Mesenchymal stem cell (in vitro differentiated cells and primary cell): ENCODE data around the gene KCNN2.

Experiments
- DNase-seq: peaks from one replicate; pipeline ENCODE4 v3.0.0-alpha.2; 2013
- H2AFZ ChIP-seq: one replicate; pipeline ENCODE4 v1.6.1; 2013; ENCODE audit warnings: low read depth, mild to moderate bottlenecking, control low read depth, inconsistent platforms, low read length, moderate library complexity
- H2AK5ac ChIP-seq: 2 replicates; pipeline ENCODE4 v1.6.1; 2013; ENCODE audit warnings: low read length, moderate library complexity, mild to moderate bottlenecking, inconsistent platforms; ENCODE audit not compliant: severe bottlenecking
- H2BK120ac ChIP-seq: one replicate; pipeline ENCODE4 v1.6.1; 2013; ENCODE audit warnings: low read depth, mild to moderate bottlenecking, inconsistent platforms, low read length, moderate library complexity
- H2BK12ac ChIP-seq, 2 experiments: one replicate each; pipeline ENCODE4 v1.6.1; 2013; ENCODE audit warnings: inconsistent platforms in 2 of 2, low read length in 2 of 2, mild to moderate bottlenecking in 2 of 2, moderate library complexity in 2 of 2, control low read depth in 1 of 2
- H2BK15ac ChIP-seq: one replicate; pipeline ENCODE4 v1.6.1; 2013; ENCODE audit warnings: mild to moderate bottlenecking, low read depth, inconsistent platforms; ENCODE audit not compliant: poor library complexity, severe bottlenecking
- H2BK5ac ChIP-seq: 2 replicates; pipeline ENCODE4 v1.6.1; 2013; ENCODE audit warnings: low read depth, mild to moderate bottlenecking, low read length, control low read depth, inconsistent platforms; ENCODE audit not compliant: poor library complexity, severe bottlenecking
- H3K14ac ChIP-seq, 2 experiments: one replicate each; pipeline ENCODE4 v1.6.1; 2013; ENCODE audit warnings: inconsistent platforms in 2 of 2, low read length in 2 of 2, control low read depth in 1 of 2, mild to moderate bottlenecking in 1 of 2, moderate library complexity in 1 of 2
- H3K18ac ChIP-seq, 2 experiments: one replicate each; pipeline ENCODE4 v1.6.1; 2013; ENCODE audit warnings: inconsistent platforms in 2 of 2, low read length in 2 of 2, control low read depth in 1 of 2, low read depth in 1 of 2, mild to moderate bottlenecking in 1 of 2
- H3K23ac ChIP-seq, 2 experiments: one replicate each; pipeline ENCODE4 v1.6.1; 2013; ENCODE audit warnings: inconsistent platforms in 2 of 2, low read length in 2 of 2, mild to moderate bottlenecking in 2 of 2, moderate library complexity in 2 of 2, control low read depth in 1 of 2
- H3K27ac ChIP-seq: 2 replicates; pipeline ENCODE4 v1.5.1; 2013; ENCODE audit warnings: mild to moderate bottlenecking, moderate library complexity, low read length, control low read depth, inconsistent platforms; ENCODE audit not compliant: poor library complexity, severe bottlenecking
- H3K27me3 ChIP-seq, 2 experiments: 2 replicates each; pipeline versions ENCODE4 v1.6.1 to v1.7.0; 2013; ENCODE audit warnings: low read length in 2 of 2, mild to moderate bottlenecking in 2 of 2, moderate library complexity in 2 of 2, control low read depth in 1 of 2, inconsistent platforms in 1 of 2; ENCODE audit not compliant: control insufficient read depth in 1 of 2, insufficient read depth in 1 of 2
- H3K36me3 ChIP-seq, 2 experiments: 2 replicates each; pipeline versions ENCODE4 v1.6.1 to v1.7.0; 2013; ENCODE audit warnings: low read length in 2 of 2, control low read depth in 1 of 2, inconsistent platforms in 1 of 2, low read depth in 1 of 2, mild to moderate bottlenecking in 1 of 2; ENCODE audit not compliant: insufficient read depth in 2 of 2, control insufficient read depth in 1 of 2
- H3K4ac ChIP-seq, 2 experiments: one replicate each; pipeline ENCODE4 v1.6.1; 2013; ENCODE audit warnings: inconsistent platforms in 2 of 2, low read length in 2 of 2, mild to moderate bottlenecking in 2 of 2, moderate library complexity in 2 of 2, control low read depth in 1 of 2, low read depth in 1 of 2
- H3K4me1 ChIP-seq: 2 replicates; pipeline ENCODE4 v1.6.1; 2013; ENCODE audit warnings: low read depth, low read length, control low read depth; ENCODE audit not compliant: control insufficient read depth, insufficient read depth
- H3K4me2 ChIP-seq: 2 replicates; pipeline ENCODE4 v1.6.1; 2013; ENCODE audit warnings: low read length, mild to moderate bottlenecking, inconsistent platforms; ENCODE audit not compliant: poor library complexity, severe bottlenecking
- H3K4me3 ChIP-seq, 2 experiments: 2 replicates each; pipeline versions ENCODE4 v1.5.1 to v1.7.0; 2013; ENCODE audit warnings: low read length in 2 of 2, mild to moderate bottlenecking in 2 of 2, control low read depth in 1 of 2, low read depth in 1 of 2; ENCODE audit not compliant: insufficient read depth in 1 of 2
- H3K79me1 ChIP-seq: replicated peaks from 2 replicates; pipeline ENCODE4 v1.6.1; 2013; ENCODE audit warnings: mild to moderate bottlenecking, control low read depth, low read length, inconsistent platforms; ENCODE audit not compliant: poor library complexity, severe bottlenecking
- H3K9ac ChIP-seq: 2 replicates; pipeline ENCODE4 v1.7.0; 2013; ENCODE audit warnings: mild to moderate bottlenecking, low read length, moderate library complexity
- H3K9me3 ChIP-seq: 2 replicates; pipeline ENCODE4 v1.7.0; 2013; ENCODE audit warnings: mild to moderate bottlenecking, low read length; ENCODE audit not compliant: control insufficient read depth
- H4K8ac ChIP-seq: one replicate; pipeline ENCODE4 v1.6.1; 2013; ENCODE audit warnings: inconsistent platforms, mild to moderate bottlenecking, low read length, moderate library complexity
- H4K91ac ChIP-seq: one replicate; pipeline ENCODE4 v1.6.1; 2013; ENCODE audit warnings: mild to moderate bottlenecking, low read length, inconsistent platforms
- WGBS: methylation state at CpG from one replicate; pipeline ENCODE4 v1.1.7; 2013; ENCODE audit warnings: mixed read lengths; 5-methylcytosine and 5-hydroxymethylcytosine counted together

KCNN2 gene

DNA sequence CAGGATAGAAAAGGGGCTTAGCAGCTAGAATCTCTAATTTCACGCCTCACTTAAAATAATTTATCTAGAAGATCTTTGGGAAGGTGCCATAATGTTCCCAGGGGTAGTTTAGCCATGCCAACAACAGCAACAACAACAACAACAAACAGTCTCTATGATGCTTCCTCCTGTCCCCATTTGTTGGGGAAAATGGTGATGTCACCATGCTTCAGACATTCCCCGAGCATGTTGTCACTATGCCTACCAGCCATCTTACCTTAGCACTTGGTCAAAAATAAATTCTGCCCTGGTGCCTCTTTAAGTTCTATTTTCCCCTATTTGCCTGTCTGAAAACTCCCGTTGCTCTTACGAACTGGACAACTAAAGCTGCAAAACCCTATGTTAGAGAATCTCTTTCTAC, 76.6 kb downstream of the KCNN2 start:
- 69% methylated on average over 3 of the region's 4 CpGs for WGBS
- Histone ChIP-seq H3K4me3 (no peak overlapping the region), H2AK5ac (no peak overlapping the region), H3K27ac (no peak overlapping the region), H2BK12ac (no peak overlapping the region), H3K14ac (no peak overlapping the region), H3K27me3 (peaks cover 4 to 6% of the 10 kb centered on the region in 2 experiments), H2BK5ac (no peak overlapping the region), H3K79me1 (no peaks in the 10 kb centered on the region), H3K4ac (no peak overlapping the region), H3K9ac (no peak overlapping the region), H2AFZ (no peak overlapping the region), H4K8ac (no peak overlapping the region), H3K9me3 (no peaks in the 10 kb centered on the region), H2BK120ac (no peak overlapping the region), H4K91ac (no peak overlapping the region), H3K18ac (no peak overlapping the region), H3K4me2 (no peak overlapping the region), H2BK15ac (no peak overlapping the region), H3K4me1 (no peaks in the 10 kb centered on the region), H3K23ac (no peak overlapping the region), H3K36me3 (no peaks in the 10 kb centered on the region)
- no peak for DNase-seq

DNA sequence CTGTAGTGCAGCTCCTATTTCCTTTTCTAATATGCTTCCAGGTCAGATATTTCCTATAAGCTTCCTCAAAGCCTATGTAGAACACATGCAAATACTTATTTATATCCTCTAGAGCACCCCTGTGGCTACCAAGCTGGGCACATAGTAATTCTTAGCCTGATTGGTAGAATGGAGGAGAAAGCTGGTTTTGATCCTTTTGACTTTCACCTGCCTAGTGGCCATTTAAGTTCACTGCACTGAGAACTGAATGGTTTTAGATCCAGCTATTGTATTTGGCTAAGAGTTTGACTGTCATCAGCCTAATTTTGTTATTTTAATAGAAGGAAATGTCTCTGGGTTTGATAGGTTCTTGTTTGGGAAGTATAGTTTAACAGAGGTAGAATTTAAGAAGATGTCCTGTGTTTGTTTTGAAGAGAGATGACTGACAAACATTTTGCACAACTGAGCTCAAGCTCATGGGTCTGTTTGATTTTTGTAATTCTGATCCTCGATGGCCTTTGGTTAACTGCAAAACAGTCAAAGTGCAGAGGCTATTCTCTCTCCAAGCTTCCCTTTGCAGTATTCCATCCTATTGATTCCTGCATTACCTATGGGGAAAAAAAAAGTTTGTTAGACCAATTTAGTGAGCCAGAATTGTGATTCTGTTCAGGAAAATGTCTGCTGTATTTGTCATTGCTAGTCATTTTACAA, 85.4 kb downstream of the KCNN2 start:
- 100% methylated on average over 1 of the region's 1 CpG for WGBS
- no peak overlapping the region for H2AFZ ChIP-seq
- no peak overlapping the region for H4K91ac ChIP-seq
- no peaks in the 10 kb centered on the region for H3K9me3 ChIP-seq
- no peak overlapping the region for H2BK15ac ChIP-seq
- H2BK5ac ChIP-seq = no peak overlapping the region
- H3K36me3 ChIP-seq = no peaks in the 10 kb centered on the region
- H3K4me2 ChIP-seq = no peak overlapping the region
- H2AK5ac ChIP-seq = no peak overlapping the region
- no peak overlapping the region for H3K4ac ChIP-seq
- H3K27me3 ChIP-seq = peaks cover 9 to 32% of the 10 kb centered on the region in 2 experiments
- H3K14ac ChIP-seq = no peak overlapping the region
- DNase-seq = no peak
- no peak overlapping the region for H2BK12ac ChIP-seq
- no peak overlapping the region for H2BK120ac ChIP-seq
- H3K23ac ChIP-seq = no peak overlapping the region
- no peak overlapping the region for H3K4me3 ChIP-seq
- no peaks in the 10 kb centered on the region for H3K4me1 ChIP-seq
- no peak overlapping the region for H3K9ac ChIP-seq
- no peak overlapping the region for H3K27ac ChIP-seq
- H3K79me1 ChIP-seq = no peaks in the 10 kb centered on the region
- H3K18ac ChIP-seq = no peak overlapping the region
- no peak overlapping the region for H4K8ac ChIP-seq

DNA sequence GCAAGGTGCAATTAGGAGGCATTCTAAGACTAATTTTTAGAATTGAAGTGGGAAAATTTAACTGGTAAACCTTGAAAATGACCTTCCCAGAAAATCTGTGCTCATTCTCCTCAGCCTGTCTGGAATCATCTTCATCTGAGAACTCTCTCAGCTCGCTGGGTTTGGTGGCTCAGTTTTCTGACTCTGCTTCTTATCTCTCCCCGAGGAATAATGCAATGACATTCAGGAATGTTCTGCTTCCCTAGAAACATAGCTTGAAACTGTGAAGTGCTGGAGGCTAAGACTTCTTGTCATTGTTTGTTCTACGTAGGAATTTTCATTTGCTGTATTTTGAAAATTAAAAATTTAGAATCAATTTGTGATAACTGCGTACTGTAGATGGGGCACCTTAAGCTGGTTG, 86.6 kb downstream of the KCNN2 start:
- Histone ChIP-seq H2BK120ac (no peak overlapping the region), H3K23ac (no peak overlapping the region), H2BK15ac (no peak overlapping the region), H3K4me1 (no peaks in the 10 kb centered on the region), H3K27ac (no peak overlapping the region), H3K36me3 (no peaks in the 10 kb centered on the region), H2BK12ac (no peak overlapping the region), H2BK5ac (no peak overlapping the region), H3K27me3 (peaks cover 9 to 33% of the 10 kb centered on the region in 2 experiments), H3K9ac (no peak overlapping the region), H3K4me3 (no peak overlapping the region), H3K4me2 (no peak overlapping the region), H4K91ac (no peak overlapping the region), H3K18ac (no peak overlapping the region), H2AFZ (no peak overlapping the region), H3K79me1 (no peaks in the 10 kb centered on the region), H3K14ac (no peak overlapping the region), H2AK5ac (no peak overlapping the region), H3K9me3 (no peaks in the 10 kb centered on the region), H3K4ac (no peak overlapping the region), H4K8ac (no peak overlapping the region)
- DNase-seq = no peak
- 62% methylated on average over 4 of the region's 4 CpGs for WGBS

DNA sequence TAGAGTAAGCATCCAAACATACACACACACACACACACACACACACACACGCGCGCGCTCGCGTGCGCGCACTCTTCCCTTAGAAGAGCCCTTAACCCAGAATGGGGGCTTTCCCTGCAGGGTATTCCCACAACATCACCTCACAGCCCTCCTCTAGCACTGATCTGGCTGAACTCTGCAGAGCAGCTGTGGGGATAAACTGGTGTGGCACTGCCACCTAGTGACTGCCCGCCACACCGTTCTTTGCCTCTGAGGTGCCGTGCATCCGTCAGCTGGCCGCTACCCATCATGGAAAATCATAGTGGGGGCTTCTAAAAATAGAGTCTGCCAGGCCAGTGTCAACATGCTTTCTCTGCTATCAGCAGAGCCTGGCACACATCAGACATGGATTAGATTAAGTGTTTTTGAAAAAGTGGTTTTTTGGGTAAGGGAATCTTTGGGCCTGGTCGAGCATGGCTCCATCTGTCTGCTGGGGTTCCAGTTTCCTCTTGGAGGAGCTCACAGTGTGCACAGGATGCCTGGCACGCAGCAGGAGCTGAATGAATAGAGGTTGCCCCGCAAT, 88.1 kb downstream of the KCNN2 start:
- whole genome bisulfite sequencing = 27% methylated on average over 16 of the region's 16 CpGs
- H3K27me3 ChIP-seq = peaks cover 9 to 28% of the 10 kb centered on the region in 2 experiments

More for the DNA sequence above, 88.1 kb downstream of the KCNN2 start:
- no peak overlapping the region for H2BK15ac ChIP-seq
- H3K27ac ChIP-seq = no peak overlapping the region
- H2AFZ ChIP-seq = no peak overlapping the region
- H3K4me3 ChIP-seq = peak overlapping the region in 1 of 2 experiments; percentile 36
- H3K14ac ChIP-seq = no peak overlapping the region
- H3K23ac ChIP-seq = no peak overlapping the region
- DNase-seq = peak; percentile 87
- no peak overlapping the region for H2BK120ac ChIP-seq
- H3K9me3 ChIP-seq = no peaks in the 10 kb centered on the region
- no peaks in the 10 kb centered on the region for H3K79me1 ChIP-seq
- no peak overlapping the region for H2BK5ac ChIP-seq
- H3K4ac ChIP-seq = no peak overlapping the region
- H3K9ac ChIP-seq = peak overlapping the region; percentile 58
- no peak overlapping the region for H2BK12ac ChIP-seq
- no peak overlapping the region for H3K4me2 ChIP-seq
- no peak overlapping the region for H3K18ac ChIP-seq
- H3K4me1 ChIP-seq = no peaks in the 10 kb centered on the region
- no peak overlapping the region for H4K8ac ChIP-seq
- H2AK5ac ChIP-seq = no peak overlapping the region
- no peak overlapping the region for H4K91ac ChIP-seq
- H3K36me3 ChIP-seq = no peaks in the 10 kb centered on the region
